ENCODE measurements around the gene E4F1.

DNA sequence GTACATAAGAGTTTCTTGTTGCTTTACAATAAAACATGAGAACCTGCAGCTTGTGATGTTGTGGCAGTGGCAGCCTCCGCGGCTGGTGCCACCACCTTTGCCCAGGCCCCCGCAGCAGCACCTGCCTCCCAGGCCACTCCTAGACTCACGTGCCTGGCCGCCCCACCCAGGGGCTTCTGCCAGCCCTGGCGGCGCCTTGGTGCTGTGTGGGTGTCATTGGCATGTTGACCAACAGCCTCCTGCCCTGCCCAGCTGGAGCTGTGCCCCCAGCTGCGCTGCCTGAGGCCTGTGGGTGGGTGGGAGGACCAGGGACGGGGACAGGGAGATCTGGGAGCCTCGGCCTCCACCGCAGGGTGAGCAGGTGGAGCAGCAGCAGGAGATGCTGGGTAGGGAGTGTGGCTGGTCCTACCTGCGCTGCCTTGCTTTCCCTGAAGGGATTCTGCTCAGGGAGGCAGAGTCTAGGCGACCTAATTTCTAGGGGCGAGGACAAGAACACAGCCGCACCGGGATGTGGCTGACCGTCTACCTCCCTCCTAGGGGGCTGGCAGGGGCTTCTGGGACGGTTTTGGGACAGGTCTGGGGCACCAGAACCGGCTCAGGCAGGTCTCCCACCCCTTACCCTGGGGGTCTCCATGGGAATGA is 12.4 kb downstream of the E4F1 start:
- TF ChIP-seq EZH2 (IDR thresholded peaks at IDR 0.05) (no peak), POLR2AphosphoS5 (IDR thresholded peaks at IDR 0.05; ENCODE audit: borderline replicate concordance, low read depth, low read length) (0 out of 2 replicates have a peak, but pooled peaks have one; percentile 15)

All from SK-N-MC (cell line).